Epithelial cell of prostate (primary cell): ENCODE results near the gene EID1.

Experiments used
- DNase-seq: peaks from one replicate; pipeline ENCODE4 v3.0.0-alpha.2; 2011; ENCODE audit warnings: low read depth, low spot score
- H3K27ac ChIP-seq: fragments of 450-650 bp; 2 replicates; pipeline ENCODE4 v1.5.1; 2017; ENCODE audit warnings: mild to moderate bottlenecking

EID1 gene

DNA sequence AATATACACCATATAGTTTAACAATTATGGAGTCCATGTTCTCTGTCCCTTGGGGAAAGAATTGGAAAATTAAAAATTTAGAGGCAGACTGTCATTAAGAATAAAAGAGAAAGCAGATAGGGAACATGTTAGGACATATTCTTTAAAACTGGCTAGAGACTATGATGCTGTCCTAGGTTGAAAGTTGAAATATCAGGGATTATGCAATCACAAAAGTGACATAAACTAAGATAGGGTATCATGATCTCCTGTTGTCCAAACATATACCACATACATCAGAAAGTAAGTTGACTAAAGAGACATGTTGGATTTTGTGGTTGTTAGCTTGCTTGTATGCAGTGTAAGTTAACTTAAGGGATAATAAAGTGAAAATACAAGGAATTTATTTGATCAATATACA, 9.9 kb upstream of the EID1 start:
- peak overlapping the region; percentile 75 for H3K27ac ChIP-seq
- no peak for DNase-seq

DNA sequence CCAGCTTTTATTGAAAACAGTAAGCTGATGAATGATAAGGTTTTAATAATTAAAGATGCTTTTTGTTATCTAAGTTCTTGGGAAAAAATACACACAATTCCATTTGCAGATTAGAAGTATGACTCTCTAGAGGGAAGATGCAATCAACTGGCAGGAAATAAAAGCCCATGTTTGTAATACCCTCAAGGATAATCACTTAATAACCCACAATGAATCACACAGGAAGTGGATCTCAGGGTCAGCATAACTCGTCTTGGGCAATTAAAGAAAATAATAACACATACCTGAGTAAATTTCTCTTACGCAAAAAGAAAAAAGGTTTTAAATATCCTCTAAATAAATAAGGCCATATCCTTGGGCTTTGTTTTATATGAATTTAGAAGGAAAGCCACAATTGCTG, 9.4 kb upstream of the EID1 start:
- DNase-seq, result peak; percentile 56
- H3K27ac ChIP-seq, result peak overlapping the region; percentile 75

DNA sequence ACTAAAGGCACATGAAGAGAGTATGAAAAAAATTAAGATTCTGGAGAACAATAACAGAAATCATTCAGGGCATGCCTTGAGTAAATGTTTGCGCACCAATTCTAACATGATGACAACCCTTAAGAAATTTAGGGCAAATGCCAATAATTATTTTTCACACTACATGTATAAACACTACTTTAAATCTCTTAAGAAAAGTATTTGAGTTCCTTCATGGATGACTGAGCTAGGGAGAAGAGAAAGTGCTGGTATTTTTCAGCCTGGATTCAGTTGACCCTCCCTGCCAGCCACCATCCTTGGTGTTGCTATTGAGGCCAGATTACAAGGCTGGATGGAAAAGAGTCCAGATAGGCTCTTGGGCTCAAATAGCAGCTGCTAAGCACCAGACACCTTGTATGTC, 8.0 kb upstream of the EID1 start:
- no peak for DNase-seq
- no peak overlapping the region for H3K27ac ChIP-seq

DNA sequence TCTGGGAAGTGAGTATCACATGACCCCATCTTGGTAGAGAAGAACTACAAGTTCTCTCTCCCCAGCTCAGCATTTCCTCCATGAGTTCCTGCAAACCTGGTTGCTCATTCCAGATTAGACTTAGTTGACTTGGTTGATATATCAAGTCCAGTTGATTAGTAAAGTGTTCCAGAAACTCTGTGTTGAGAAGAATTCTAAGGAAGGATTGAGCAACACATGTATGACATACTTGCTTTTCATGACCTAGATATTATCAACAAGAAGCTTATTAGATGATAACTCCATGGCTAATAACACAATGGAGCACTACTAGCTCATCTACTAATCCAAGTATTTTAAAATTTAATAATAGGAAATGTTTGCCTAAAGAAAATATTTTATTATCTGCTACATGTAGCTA, 6.4 kb upstream of the EID1 start:
- no peak for DNase-seq
- no peak overlapping the region for H3K27ac ChIP-seq

DNA sequence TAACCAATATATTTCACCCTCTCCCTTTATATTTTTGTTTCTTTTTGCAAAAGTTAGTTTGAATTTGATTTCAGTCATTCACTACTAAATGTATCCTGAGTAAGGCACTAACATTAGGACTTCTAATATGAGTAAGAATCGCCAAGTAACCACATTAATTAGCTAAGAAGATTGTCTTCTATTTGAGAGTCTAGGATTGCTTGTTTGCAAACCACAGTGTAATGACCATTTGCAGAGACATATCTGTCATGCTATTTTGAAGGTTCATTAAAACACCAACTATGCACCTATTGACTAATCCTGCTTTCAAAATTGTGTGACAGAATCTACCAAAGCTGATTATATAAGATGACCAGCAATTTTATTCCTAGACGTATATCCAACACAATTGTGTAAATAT, 5.3 kb upstream of the EID1 start:
- no peak for DNase-seq
- no peak overlapping the region for H3K27ac ChIP-seq

DNA sequence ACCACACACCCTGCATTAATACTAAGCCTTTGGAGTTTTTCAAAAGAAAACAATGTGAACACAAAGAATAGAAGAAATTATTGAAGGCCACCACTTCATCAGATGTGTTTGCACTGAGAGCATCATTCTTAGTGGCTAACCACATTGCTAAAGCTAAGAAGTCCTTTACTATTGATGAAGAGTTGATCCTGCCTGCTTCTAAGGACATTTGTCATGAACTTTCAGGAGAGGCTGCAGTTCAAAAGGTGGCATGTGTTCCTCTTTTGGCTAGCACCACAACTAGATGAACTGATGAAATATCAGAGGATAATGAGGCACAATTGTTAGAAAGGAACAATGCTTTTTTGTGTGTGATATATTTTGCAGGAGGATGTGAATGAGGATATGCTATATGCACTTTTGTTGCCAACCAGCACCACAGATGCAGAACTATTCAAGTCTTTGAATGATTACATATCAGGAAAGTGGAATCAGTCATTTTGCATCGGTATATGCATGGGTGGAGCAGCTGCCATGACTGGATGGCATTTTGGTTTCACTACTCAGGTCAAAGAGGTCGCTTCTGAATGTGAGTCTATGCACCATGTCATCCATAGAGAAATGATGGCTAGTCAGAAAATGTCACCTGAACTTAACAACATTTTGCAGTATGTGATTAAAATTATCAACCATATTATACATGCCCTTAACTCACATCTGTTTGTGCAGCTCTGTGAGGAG, 2.5 kb upstream of the EID1 start:
- no peak for DNase-seq

DNA sequence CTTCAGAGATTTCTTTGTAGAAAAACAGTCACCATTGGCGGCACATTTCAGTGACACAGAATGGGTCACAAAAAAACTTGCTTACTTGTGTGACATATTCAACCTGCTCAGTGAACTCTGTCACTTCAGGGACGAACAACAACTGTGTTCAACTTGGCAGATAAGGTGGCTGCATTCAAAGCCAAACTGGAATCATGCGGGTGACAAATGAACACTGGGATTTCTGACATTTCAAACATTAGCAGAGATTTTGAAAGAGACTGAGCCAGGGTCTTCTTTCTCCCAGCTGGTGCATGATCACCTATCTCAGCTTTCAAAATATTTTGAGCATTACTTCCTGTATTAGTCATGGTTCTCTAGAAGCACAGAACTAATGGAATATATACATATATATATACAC, 1.9 kb upstream of the EID1 start:
- no peak for DNase-seq
- H3K27ac ChIP-seq, result no peak overlapping the region

More for the DNA sequence above, 2.5 kb upstream of the EID1 start:
- H3K27ac ChIP-seq, result no peak overlapping the region

DNA sequence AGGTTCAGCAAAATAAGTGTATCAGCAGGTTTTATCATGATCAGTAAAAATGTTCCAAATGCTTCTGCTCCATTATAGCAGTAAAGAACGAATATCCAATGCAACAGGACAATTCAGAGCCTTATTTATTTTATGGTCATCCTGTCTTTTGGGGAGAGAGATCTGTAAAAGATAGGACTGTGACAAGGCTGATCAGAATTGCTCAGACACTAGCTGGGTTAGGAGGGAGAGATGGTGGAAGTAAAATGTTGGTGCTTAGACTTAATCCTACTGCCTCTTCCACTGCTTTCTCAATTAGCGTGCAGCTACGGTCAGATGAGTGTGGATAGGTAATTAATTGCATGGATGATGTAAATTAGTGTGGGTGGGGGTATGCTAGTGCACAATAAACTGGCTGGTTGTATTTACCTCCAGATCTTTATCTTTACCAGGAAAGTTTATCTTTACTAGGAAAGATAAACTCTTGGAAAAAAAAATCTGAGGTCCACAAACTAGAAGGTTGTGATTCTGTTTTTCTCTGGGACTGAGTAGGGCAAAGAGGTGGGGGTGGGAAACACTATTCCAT, 2.2 kb downstream of the EID1 start:
- H3K27ac ChIP-seq, result no peak overlapping the region
- DNase-seq, result no peak

DNA sequence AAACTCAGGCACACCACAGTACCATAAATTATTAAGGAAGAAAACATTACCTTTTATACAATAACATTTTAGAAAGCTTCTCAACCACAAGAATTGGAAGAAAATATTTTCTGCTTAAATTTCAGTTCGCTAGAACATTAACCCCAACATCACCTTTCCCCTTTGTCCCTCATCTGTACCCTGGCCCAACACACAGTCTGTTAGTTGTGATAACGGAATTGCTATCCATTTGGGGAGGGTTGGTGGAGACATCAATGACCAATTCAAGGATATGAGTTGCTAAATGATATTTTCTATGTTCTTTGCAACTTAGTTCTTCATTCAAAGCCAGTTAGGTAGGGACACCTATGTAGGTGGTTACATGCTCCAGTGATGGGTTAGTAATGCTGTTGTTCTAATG, 5.8 kb downstream of the EID1 start:
- no peak overlapping the region for H3K27ac ChIP-seq
- DNase-seq, result no peak

DNA sequence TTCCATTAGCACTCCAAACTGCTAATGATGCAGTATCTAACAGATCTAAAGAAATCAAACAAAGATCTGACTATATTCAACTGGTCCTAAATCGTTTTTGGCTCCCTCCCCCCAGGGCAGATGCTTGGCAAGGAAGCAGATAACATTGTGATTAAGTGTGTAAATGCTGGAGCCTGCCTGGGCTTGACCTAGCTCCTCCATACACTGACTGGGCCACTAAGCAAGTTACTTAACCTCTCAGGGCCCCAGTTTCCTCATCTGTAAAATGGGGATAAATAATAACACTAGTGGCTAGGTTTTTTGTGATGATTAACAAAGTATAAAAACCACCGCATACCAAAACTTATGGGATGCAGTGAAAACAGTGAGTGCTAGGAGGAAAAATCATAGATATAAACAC, 9.2 kb downstream of the EID1 start:
- DNase-seq, result no peak

DNA sequence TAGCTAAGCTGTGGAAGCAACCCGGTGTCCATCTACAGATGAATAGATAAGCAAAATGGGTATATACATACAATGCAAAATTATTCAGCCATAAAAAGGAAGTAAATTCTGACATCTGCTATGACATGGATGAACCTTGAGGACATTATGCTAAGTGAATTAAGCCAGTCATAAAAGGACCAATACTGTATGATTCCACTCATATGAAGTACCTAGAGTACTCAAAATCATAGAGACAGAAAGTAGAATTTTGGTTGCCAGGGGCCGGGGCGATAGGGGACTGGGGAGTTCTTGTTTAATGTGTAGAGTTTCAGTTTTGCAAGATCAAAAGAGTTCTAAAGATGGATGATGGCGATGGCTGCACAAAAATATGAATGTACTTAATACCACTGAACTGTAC, 10.3 kb downstream of the EID1 start:
- no peak overlapping the region for H3K27ac ChIP-seq
- no peak for DNase-seq

More for the DNA sequence above, 9.2 kb downstream of the EID1 start:
- H3K27ac ChIP-seq, result no peak overlapping the region

DNA sequence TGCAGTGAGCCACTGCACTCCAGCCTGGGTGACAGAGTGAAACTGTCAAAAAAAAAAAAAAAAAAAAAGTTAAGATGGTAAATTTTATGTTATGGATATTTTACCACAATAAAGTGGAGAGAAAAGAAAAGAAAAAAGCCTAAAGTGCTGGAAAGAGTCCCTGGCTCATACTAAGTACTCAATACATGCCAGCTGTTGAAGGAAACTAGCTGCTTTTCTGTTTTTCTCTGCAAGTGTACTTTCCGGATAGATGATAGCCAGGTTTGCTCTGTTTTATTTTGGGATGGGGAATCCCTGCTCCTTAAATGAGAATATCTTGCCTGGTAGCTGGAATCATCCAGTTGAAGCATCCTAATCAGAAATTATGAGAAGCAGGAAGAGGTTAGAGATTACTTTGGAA, 10.9 kb downstream of the EID1 start:
- H3K27ac ChIP-seq, result no peak overlapping the region

DNA sequence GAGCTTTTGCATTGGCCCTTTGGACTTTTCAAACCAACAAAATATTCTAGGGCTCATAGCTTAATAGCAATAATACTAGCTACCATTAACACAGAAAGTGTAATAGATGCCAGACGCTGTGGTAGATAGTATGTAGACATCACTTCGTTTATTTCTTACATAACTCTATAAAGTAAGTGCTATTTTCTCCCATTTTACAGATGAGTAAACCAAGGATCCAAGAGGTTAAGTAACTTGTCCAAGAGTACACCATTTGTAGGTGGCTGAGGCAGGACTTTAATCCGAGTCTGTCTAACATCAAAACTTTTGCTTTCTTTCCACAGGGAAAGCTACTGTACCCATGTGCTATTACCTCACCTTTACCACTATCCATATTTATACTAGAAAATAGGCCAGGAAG, 12.0 kb downstream of the EID1 start:
- H3K27ac ChIP-seq, result no peak overlapping the region
- no peak for DNase-seq

More for the DNA sequence above, 10.9 kb downstream of the EID1 start:
- no peak for DNase-seq

DNA sequence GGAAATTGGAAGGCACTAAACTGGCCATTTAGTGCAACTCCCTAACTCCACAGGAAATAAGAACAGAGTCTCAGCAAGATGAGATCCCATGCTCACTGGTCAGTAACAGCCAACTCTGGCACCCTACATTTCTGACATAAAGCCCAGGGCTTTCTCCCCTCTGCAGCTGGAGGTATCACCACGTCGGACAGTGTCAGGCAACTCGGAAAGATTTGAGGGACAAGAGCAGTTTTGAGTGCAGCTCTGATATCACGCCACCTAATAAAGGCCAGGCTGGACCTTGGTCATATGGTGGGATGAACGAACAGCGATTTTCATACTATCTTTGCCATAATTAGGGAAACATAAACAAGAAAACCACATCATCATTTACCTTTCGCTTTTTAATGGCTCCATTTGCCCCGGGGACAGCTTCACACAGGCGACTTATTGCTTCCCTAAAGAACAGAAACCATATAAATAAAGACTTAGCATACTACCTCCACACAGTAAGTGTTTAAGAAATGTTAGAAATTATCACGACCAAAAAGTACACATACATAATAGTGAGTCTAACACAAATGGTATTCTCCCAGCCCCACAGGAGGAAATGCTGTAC, 12.5 kb downstream of the EID1 start:
- DNase-seq, result no peak
- no peak overlapping the region for H3K27ac ChIP-seq

DNA sequence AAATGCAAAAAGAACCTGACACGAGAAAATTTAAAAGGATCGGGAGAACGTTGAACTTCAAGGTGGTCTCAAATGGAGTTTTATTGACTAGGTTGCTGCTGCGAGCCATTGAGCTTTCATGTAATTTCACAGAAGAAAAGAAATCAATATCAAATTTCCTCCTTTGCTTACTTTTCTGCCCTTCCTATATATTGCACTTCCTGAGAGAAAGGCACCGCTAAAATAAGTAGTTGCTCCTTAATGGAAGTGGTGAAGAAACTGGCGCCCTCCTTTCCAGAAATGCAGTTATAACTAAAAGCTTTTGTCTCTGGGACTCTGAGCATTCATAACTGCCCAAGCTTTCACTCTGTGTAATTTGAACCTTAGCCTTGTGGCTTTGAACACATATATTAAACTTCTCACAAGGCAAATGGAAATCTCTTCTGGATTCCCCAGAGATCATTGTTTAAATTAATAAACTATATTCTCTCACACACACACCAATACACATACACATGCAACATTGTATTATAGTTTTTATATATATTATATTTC, 13.4 kb downstream of the EID1 start:
- no peak for DNase-seq
- no peak overlapping the region for H3K27ac ChIP-seq

DNA sequence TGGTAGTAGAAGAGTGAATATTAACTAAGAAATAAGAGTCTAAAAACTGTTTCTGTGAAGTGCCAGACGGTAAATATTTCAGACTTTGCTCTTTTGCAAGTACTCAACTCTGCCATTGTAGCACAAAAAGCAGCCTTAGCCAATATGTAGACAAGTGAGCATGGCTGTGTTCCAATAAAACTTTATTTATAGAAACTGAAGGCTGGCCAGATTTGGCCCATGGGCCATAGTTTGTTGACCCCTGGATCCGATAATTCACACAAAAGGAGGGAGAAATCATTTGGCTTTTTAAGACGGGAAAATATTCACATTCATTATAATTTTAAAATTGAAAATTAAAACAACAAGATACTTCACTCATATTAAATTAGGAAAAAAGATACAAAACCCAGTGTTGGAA, 15.4 kb downstream of the EID1 start:
- no peak for DNase-seq
- no peak overlapping the region for H3K27ac ChIP-seq

DNA sequence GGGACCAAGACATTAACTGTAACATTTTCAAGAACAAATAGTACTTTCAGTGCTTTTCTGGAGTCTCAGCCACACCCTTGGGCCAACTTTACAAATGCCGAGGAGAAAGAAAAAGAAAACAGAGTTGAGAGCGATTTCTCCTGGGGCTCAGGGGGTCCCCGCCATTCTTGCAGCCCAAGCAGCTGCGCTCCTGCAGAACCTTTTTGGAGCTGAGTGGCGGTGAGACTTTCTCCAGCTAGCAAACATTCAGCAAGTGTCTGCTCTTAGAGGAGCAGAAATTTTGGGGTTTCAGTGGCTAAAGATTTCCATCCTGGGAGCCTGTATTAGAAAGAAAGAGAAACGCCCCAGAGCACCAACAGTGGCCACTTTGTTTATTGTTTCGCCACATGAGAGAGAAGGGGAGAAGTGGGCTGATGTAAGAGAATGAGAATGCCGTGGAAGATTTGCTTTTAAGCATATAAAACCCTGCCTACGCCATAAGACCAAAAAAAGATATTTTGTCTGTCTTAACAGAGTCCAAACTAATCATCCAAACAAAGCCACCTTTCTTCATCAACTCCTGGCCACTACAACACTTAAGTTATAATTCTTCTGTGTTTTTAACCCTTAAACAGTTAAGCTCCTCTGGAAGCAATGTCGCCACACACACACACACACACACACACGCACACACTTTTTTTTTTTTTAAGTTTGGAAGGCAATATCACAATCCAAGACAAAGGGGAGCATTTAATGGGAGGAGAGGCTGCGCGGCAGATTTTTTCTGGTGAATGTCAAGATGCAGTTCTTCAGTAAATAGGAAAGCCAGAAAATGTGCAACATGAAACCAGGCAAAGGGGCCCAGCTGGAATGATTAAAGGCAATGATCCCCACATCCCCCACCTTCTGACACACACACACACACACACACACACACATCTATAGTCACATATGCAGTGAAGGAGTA, 19.2 kb downstream of the EID1 start:
- no peak for DNase-seq
- H3K27ac ChIP-seq, result no peak overlapping the region

DNA sequence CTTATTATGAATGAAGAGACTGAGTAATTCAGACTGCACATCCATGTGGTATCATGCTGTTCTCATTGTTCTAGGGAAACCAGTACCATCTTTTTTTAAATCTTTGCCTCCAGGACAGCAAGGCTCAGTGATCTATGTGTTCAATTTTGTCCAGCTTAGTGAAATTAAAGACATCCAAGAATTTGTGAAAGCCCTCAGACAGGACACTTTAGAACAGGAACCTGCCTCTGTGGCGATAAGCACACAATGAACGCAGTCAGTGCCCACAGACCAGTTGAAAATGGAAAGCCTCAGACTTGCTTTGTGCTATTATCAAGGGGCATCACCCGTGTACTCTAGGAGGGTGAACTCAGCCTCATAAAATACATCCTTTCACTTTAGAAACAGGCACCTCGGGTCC, 20.1 kb downstream of the EID1 start:
- no peak overlapping the region for H3K27ac ChIP-seq
- DNase-seq, result no peak

DNA sequence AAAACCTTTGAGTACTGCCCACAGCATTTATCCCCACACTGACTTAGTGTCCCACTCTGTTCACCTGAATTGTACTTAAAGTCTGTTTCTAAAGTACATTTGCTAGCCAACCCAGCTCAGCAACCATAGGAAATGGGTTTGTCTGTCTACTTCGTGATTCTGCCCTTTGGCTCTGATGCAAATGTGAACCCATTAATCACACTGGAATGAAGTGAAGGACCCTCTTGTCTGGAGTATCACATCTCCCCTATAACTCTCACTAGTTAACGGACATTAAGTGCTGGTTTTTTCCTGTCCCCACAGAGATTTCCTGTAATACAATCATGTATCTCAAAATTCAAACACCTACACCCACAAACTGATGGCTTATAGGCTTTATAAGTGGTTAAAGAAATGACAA, 20.5 kb downstream of the EID1 start:
- H3K27ac ChIP-seq, result no peak overlapping the region

DNA sequence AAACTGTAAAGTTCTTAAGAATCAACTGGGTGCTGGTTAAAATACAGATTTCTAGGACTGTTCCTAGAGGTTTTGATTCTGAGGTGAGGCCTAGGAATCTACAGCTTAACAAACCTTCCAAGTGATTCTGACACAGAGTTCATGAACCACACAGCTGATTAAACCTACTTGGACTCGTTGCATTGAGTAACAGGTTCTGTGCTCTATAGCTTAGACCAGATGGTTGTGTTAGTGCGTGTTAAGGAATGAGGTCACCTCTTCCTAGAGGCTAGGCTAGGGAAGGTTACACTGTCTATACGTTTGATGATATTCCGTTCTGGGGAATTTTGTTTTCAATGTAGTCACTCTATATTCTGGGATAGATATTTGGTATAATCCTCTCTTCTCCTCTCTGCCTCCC, 21.9 kb downstream of the EID1 start:
- DNase-seq, result peak; percentile 8
- no peak overlapping the region for H3K27ac ChIP-seq

More for the DNA sequence above, 20.5 kb downstream of the EID1 start:
- DNase-seq, result no peak

DNA sequence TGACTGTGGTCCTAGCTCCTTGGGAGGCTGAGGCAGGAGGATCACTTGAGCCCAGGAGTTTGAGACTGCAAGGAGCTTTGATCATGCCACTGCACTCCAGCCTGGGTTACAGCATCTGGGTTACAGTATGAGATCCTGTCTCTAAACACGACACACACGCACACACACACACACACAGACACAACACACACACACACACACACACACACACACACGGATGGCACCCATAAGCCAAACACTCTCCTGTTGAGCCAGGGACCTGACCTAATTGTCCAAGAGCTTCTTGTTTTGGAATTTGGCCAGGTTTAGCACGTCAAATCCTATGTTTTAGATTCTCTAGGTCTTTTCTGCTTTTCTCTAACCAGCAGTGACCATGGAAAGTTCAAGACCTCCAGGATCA, 26.8 kb downstream of the EID1 start:
- no peak for DNase-seq

More for the DNA sequence above, 26.8 kb downstream of the EID1 start:
- no peak overlapping the region for H3K27ac ChIP-seq
